ENCODE data around the gene SIGLEC5. TPM values are rescaled to one million over a fixed set of nuclear protein-coding genes. Genes with fewer than 3 reads are reported as not detected.
A peak's percentile ranks its signal among the peaks of the same experiment; 100 is the strongest.

Gene SIGLEC5
- total RNA-seq, 2 donors from 2014 or later: not detected

DNA sequence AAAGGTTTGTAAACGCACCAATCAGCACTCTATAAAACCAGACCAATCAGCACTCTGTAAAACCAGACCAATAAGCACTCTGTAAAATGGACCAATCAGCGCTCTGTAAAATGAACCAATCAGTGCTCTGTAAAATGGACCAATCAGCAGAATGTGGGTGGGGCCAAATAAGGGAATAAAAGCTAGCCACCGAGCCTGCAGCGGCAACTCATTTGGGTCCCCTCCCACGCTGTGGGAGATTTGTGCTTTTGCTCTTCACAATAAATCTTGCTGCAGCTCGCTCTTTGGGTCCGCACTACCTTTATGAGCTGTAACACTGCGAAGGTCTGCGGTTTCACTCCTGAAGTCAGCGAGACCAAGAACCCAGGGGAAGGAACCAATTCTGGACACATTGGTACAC is 31.1 kb downstream of the SIGLEC5 start:
- WGBS, 2 experiments (ENCODE audit: insufficient coverage in 1 of 2, insufficient read length in 1 of 2): 90 to 94% methylated on average over 9 to 10 of the region's 10 CpGs
- TF ChIP-seq CTCF (conservative IDR thresholded peaks at IDR 0.05): no peak
- Mint-ChIP-seq H3K36me3 (ENCODE audit: low read depth) (no peaks in the 10 kb centered on the region), H3K9me3 (no peaks in the 10 kb centered on the region), H3K27me3 (ENCODE audit: insufficient read depth) (peaks cover 23% of the 10 kb centered on the region), H3K4me1 (peaks cover 6% of the 10 kb centered on the region), H3K27ac (no peak overlapping the region), H3K4me3 (no peak overlapping the region)
- Histone ChIP-seq H3K4me1 (ENCODE audit: control insufficient read depth, insufficient read depth, low read length) (no peaks in the 10 kb centered on the region), H3K27me3 (ENCODE audit: control insufficient read depth, insufficient read depth, low read length, poor library complexity, severe bottlenecking) (peaks cover 11% of the 10 kb centered on the region), H3K9me3 (ENCODE audit: control insufficient read depth, low read length) (no peaks in the 10 kb centered on the region), H3K9ac (ENCODE audit: extremely low read depth, low read length, poor library complexity, severe bottlenecking) (no peak overlapping the region), H3K4me3 (ENCODE audit: low read length) (no peak overlapping the region), H3K36me3 (ENCODE audit: control insufficient read depth, insufficient read depth, low read length) (no peaks in the 10 kb centered on the region), H3K27ac (ENCODE audit: low read depth, low read length) (no peak overlapping the region)
- DNase-seq: no peak

- no peak for DNase-seq
- Mint-ChIP-seq H3K4me3 (no peak overlapping the region), H3K36me3 (ENCODE audit: low read depth) (no peaks in the 10 kb centered on the region), H3K27ac (no peak overlapping the region), H3K9me3 (no peaks in the 10 kb centered on the region), H3K27me3 (ENCODE audit: insufficient read depth) (peaks cover 23% of the 10 kb centered on the region), H3K4me1 (peaks cover 12% of the 10 kb centered on the region)
- no peak for TF ChIP-seq CTCF (conservative IDR thresholded peaks at IDR 0.05)
- Histone ChIP-seq H3K9me3 (ENCODE audit: control insufficient read depth, low read length) (no peaks in the 10 kb centered on the region), H3K4me1 (ENCODE audit: control insufficient read depth, insufficient read depth, low read length) (no peaks in the 10 kb centered on the region), H3K36me3 (ENCODE audit: control insufficient read depth, insufficient read depth, low read length) (no peaks in the 10 kb centered on the region), H3K27me3 (ENCODE audit: control insufficient read depth, insufficient read depth, low read length, poor library complexity, severe bottlenecking) (peaks cover 11% of the 10 kb centered on the region), H3K27ac (ENCODE audit: low read depth, low read length) (no peak overlapping the region), H3K4me3 (ENCODE audit: low read length) (no peak overlapping the region), H3K9ac (ENCODE audit: extremely low read depth, low read length, poor library complexity, severe bottlenecking) (no peak overlapping the region)
- WGBS, 2 experiments (ENCODE audit: insufficient coverage in 1 of 2, insufficient read length in 1 of 2): 92 to 95% methylated on average over 25 to 31 of the region's 31 CpGs
Observed at GRCh38 chr19:51598159-51598915, 31.9 kb downstream of the SIGLEC5 start.

DNA sequence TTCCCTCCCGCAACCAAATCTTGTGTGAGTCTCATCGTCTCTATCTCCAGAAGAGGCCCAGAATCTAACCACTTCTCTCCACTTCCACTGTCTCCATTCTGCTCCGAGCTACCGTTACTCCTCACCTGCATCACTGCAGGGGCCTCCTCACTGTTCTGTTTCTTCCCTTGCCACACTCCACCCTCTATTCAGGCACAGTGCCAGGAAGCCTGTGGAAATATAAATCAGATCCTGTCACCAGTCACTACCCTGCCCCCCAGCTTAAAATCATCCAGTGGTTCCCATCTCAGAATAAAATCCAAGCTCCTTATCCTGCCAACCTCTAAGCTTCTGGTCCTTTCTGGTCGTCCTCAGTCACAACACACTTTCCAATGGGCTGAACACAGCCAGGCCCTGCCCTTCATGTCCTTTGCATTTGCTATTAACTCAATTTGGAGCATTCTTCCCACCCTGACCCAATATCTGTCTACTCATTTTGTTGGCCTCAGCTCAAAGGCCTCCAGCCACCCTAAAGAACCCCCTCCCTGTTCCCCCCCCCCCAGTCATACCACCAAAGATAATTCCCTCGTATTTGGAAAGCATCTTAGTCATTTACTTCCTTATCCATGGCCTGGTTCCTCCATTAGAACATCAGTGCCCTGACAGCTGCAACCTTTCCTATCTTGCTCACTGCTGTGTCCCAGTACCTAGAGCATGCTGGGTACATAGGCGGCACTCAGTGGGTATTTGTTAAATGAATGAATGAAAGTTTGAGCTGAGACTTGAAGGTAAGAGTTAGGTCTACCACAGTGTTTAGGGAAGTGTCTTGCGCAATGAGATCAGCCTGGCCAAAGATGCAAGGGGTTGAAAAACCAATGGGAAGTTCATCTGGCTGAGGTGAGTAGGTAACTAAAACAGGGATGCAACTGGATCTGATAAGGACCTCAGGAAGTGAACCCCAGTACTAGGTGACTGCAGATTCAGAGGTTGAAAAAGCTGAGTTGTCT is 34.7 kb downstream of the SIGLEC5 start:
- Histone ChIP-seq H3K36me3 (ENCODE audit: control insufficient read depth, insufficient read depth, low read length) (no peaks in the 10 kb centered on the region), H3K4me3 (ENCODE audit: low read length) (peak overlapping the region; percentile 94), H3K27ac (ENCODE audit: low read depth, low read length) (no peak overlapping the region), H3K9ac (ENCODE audit: extremely low read depth, low read length, poor library complexity, severe bottlenecking) (no peak overlapping the region), H3K4me1 (ENCODE audit: control insufficient read depth, insufficient read depth, low read length) (no peaks in the 10 kb centered on the region), H3K27me3 (ENCODE audit: control insufficient read depth, insufficient read depth, low read length, poor library complexity, severe bottlenecking) (peaks cover 11% of the 10 kb centered on the region), H3K9me3 (ENCODE audit: control insufficient read depth, low read length) (no peaks in the 10 kb centered on the region)
- H3K9me3 Mint-ChIP-seq: no peaks in the 10 kb centered on the region
- H3K4me3 Mint-ChIP-seq: peak overlapping the region; percentile 76
- no peak for DNase-seq
- WGBS, 2 experiments (ENCODE audit: insufficient coverage in 1 of 2, insufficient read length in 1 of 2): 88 to 92% methylated on average over 8 of the region's 8 CpGs
- no peak overlapping the region for H3K27ac Mint-ChIP-seq
- peaks cover 17% of the 10 kb centered on the region for H3K27me3 Mint-ChIP-seq (ENCODE audit: insufficient read depth)
- H3K36me3 Mint-ChIP-seq (ENCODE audit: low read depth): no peaks in the 10 kb centered on the region
- H3K4me1 Mint-ChIP-seq: peaks cover 13% of the 10 kb centered on the region
- no peak for TF ChIP-seq CTCF (conservative IDR thresholded peaks at IDR 0.05)

Measured in endodermal cell (in vitro differentiated cells).